Omental fat pad (tissue), 4 donors: Measurements from ENCODE around the gene SYT7. TPM values are rescaled to one million over a fixed set of nuclear protein-coding genes. Genes with fewer than 3 reads are reported as not detected.

Experiments used
- ATAC-seq: fragments of 150-250 bp; one replicate; pipeline ENCODE4 v1.9.1; 2016; ENCODE audit warnings: mild to moderate bottlenecking, moderate library complexity; ENCODE audit not compliant: low FRiP score
- DNase-seq: peaks from one replicate; pipeline ENCODE4 v3.0.0-alpha.2; 2019; ENCODE audit warnings: low spot score
- total RNA-seq, 4 donors: library from RNA; depleted of rRNA; stranded (reverse); fragments of >200 nt; gene quantifications; one replicate each; pipeline ENCODE4 v1.1.0, GENCODE V29; 2016
- TF ChIP-seq, protein P1 (sequence below), 3 donors: fragments of 450-650 bp; IDR thresholded peaks; one replicate each; pipeline ENCODE4 v1.5.1; 2016 to 2017; ENCODE audit warnings: antibody characterized with exemption in 3 of 3, mild to moderate bottlenecking in 3 of 3, moderate library complexity in 2 of 3

SYT7 gene
- total RNA-seq, 4 donors from 2014 or later: 1.6 to 6.6 (median 4.4) TPM

GRCh38 chr11:61491736-61492395 is 89.0 kb downstream of the SYT7 start:
- ATAC-seq (no peak), DNase-seq (no peak)
- TF ChIP-seq, protein P1, sequence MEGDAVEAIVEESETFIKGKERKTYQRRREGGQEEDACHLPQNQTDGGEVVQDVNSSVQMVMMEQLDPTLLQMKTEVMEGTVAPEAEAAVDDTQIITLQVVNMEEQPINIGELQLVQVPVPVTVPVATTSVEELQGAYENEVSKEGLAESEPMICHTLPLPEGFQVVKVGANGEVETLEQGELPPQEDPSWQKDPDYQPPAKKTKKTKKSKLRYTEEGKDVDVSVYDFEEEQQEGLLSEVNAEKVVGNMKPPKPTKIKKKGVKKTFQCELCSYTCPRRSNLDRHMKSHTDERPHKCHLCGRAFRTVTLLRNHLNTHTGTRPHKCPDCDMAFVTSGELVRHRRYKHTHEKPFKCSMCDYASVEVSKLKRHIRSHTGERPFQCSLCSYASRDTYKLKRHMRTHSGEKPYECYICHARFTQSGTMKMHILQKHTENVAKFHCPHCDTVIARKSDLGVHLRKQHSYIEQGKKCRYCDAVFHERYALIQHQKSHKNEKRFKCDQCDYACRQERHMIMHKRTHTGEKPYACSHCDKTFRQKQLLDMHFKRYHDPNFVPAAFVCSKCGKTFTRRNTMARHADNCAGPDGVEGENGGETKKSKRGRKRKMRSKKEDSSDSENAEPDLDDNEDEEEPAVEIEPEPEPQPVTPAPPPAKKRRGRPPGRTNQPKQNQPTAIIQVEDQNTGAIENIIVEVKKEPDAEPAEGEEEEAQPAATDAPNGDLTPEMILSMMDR (IDR thresholded peaks at IDR 0.05): no peak

DNA sequence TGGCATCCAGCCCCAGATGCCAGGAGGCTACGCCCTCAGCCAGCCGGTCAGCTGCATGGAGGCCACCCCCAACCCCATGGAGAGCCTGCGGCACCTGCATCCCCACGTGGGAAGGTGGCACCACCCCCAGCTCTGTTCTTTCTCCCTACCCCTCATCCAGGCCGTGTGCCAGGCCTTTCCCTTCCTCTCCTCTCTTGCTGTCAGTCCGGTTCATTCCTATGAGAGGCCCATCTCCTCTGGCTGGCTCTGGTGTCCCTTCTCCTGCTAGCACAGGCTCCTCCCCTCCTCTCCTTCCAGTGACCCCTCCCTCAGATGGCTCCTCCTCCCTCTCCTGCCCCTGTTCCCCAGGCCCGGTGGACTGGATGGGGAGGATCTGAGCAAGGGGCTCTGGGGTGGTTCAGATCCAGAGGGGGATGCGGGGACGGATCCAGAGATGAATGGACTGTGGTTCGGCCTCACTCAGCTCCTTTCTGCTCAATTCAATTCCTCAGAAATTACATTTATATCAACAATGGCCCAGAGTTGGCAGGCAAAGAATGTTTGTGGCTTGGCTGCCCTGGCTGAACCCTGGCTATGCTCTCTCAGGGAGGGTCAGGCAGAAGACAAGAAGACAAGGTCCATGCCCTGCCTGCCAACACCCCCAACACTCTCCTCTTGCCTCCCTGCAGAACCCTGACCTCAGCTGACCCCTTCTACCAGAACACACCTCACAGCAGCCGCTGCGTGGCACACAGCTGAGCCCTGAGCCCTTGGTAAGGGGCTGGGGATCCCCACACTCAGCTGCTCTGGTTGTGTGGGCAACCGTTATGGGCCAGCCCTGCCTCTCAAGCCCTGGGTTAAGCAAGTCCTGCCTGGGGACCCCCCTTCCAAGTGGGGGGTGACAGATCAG is 90.8 kb downstream of the SYT7 start:
- TF ChIP-seq, protein P1 (IDR thresholded peaks at IDR 0.05): no peak
- no peak for DNase-seq
- ATAC-seq: no peak

GRCh38 chr11:61488651-61489291 is 92.1 kb downstream of the SYT7 start:
- ATAC-seq: no peak
- no peak for DNase-seq
- TF ChIP-seq, protein P1 (IDR thresholded peaks at IDR 0.05): no peak

GRCh38 chr11:61487342-61488025 is 93.4 kb downstream of the SYT7 start:
- TF ChIP-seq, protein P1 (IDR thresholded peaks at IDR 0.05): no peak
- ATAC-seq (no peak), DNase-seq (no peak)

DNA sequence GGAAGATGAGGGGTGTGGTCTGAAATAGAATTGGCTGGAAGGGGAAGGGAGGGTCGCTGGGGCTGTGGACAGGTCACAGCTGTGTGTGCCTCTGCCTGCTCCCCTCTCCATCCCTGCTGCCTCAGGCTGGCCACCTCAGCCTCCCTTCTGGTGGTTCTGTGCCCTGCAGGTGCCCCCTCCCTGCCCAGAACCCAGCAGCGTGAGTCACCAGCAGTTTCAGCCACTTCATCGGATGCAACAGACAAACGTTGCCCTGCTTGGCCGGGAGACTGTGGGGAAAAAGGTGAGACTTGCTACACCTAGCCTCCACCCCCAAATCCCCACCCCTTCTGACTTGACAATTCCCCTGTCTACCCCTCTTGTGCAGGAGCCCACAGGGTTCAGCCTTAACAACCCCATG is 94.1 kb downstream of the SYT7 start:
- DNase-seq (no peak), ATAC-seq (no peak)
- TF ChIP-seq, protein P1 (IDR thresholded peaks at IDR 0.05): no peak

- DNase-seq (no peak), ATAC-seq (no peak)
- TF ChIP-seq, protein P1 (IDR thresholded peaks at IDR 0.05): no peak
Measured at GRCh38 chr11:61486011-61486620, 94.8 kb downstream of the SYT7 start.
